ENCODE data around the gene KYNU. TPM values are rescaled to one million over a fixed set of nuclear protein-coding genes. Genes with fewer than 3 reads are reported as not detected.
"Not testable (repeated sequence)": the region's sequence is repeated elsewhere in the genome, so short reads cannot be mapped to it uniquely, and the experiment has no call there.

The KYNU gene
- total RNA-seq, 1 donor from 2014 or later: not detected

DNA sequence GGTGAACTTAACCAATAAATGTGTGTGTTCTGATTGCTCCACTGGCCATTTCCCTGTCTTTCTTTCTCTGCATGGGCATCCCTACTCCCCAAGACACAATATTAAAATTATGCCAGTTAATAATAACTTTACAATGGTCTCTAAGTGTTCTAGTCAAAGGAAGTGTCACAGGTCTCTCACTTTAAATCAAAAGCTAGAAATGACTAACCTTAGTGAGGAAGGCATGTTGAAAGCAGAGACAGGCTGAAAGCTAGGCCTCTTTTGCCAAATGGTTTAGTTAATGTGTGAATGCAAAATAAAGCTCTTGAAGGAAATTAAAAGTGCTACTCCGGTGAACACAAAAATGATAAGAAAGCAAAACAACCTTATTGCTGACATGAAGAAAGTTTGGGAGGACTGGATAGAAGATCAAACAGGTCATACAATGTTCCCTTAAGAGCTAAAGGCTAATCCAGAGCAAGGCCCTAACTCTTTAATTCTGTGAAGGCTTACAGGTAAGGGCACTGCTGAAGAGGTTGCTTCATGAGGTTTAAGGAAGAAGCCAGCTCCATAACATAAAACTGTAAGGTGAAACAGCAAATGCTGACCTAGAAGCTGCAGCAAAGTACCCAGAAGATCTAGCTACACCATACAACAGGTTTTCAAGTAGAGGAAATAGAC lies 207.8 kb downstream of the KYNU start:
- TF ChIP-seq, protein P1, sequence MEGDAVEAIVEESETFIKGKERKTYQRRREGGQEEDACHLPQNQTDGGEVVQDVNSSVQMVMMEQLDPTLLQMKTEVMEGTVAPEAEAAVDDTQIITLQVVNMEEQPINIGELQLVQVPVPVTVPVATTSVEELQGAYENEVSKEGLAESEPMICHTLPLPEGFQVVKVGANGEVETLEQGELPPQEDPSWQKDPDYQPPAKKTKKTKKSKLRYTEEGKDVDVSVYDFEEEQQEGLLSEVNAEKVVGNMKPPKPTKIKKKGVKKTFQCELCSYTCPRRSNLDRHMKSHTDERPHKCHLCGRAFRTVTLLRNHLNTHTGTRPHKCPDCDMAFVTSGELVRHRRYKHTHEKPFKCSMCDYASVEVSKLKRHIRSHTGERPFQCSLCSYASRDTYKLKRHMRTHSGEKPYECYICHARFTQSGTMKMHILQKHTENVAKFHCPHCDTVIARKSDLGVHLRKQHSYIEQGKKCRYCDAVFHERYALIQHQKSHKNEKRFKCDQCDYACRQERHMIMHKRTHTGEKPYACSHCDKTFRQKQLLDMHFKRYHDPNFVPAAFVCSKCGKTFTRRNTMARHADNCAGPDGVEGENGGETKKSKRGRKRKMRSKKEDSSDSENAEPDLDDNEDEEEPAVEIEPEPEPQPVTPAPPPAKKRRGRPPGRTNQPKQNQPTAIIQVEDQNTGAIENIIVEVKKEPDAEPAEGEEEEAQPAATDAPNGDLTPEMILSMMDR (IDR thresholded peaks at IDR 0.05; ENCODE audit: unreplicated experiment): no peak
- H3K36me3 Mint-ChIP-seq (ENCODE audit: insufficient read depth): no peaks in the 10 kb centered on the region
- H3K4me1 Mint-ChIP-seq (ENCODE audit: low read depth): no peaks in the 10 kb centered on the region
- no peaks in the 10 kb centered on the region for H3K27me3 Mint-ChIP-seq
- H3K9me3 Mint-ChIP-seq (ENCODE audit: low read depth): no peaks in the 10 kb centered on the region
- H3K4me3 Mint-ChIP-seq (ENCODE audit: low read depth): no peak overlapping the region
- DNase-seq (ENCODE audit: low spot score, unreplicated experiment): no peak
- H3K27ac Mint-ChIP-seq: no peak overlapping the region

DNA sequence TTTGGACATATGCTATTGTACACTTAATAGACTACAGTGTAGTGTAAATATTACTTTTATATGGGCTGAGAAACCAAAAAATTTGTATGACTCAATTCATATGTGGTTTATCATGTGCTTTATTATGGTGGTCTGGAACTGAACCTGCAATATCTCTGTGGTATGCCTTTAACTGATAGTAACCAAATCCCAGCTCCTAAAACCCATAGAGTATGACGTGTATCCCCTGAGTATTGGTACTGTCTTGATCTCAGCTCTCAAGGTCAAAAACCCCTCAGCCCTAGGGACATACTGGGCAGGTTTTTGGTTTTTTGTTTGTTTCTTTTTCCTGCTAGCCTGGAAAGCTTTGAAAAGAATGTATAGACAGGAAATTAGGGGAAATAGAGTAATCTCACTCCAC lies 209.6 kb downstream of the KYNU start:
- H3K4me3 Mint-ChIP-seq (ENCODE audit: low read depth): no peak overlapping the region
- H3K9me3 Mint-ChIP-seq (ENCODE audit: low read depth): no peaks in the 10 kb centered on the region

DNA sequence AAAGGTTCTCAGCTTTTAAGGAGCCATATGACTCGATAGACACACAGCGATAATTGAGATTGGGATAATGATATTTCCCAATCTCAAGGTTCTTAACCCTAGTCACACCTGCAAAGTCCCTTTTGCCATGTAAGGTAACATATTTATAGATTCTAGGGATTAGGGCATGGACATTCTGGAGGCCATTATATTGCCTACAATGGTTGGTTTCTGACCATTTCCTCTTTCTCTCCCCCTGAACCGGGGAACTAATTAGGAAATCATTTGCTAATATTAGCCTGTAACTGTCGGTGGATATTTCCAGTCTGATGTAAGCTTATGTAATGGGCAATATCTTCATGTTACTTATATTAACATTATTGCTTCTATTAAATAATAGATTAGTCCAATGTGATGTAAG lies 210.9 kb downstream of the KYNU start:
- no peaks in the 10 kb centered on the region for H3K27me3 Mint-ChIP-seq
- no peaks in the 10 kb centered on the region for H3K36me3 Mint-ChIP-seq (ENCODE audit: insufficient read depth)
- H3K27ac Mint-ChIP-seq: no peak overlapping the region

More for the DNA sequence above, 209.6 kb downstream of the KYNU start:
- H3K27me3 Mint-ChIP-seq: no peaks in the 10 kb centered on the region
- no peaks in the 10 kb centered on the region for H3K4me1 Mint-ChIP-seq (ENCODE audit: low read depth)
- no peaks in the 10 kb centered on the region for H3K36me3 Mint-ChIP-seq (ENCODE audit: insufficient read depth)
- DNase-seq (ENCODE audit: low spot score, unreplicated experiment): no peak
- H3K27ac Mint-ChIP-seq: no peak overlapping the region
- TF ChIP-seq, protein P1 (IDR thresholded peaks at IDR 0.05; ENCODE audit: unreplicated experiment): no peak

DNA sequence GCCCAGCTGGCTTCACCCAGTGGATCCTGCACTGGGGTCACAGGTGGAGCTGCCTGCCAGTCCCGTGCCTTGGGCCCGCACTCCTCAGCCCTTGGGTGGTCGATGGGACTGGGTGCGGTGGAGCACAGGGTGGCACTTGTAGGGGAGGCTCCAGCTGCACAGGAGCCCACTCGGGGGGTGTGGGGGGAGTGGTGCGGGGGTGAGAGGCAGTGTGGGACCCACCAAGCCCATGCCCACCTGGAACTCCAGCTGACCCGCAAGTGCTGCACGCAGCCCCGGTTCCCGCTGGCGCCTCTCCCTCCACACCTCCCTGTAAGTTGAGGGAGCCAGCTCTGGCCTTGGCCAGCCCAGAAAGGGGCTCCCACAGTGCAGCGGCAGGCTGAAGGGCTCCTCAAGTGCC lies 212.1 kb downstream of the KYNU start:
- DNase-seq (ENCODE audit: low spot score, unreplicated experiment); H3K36me3 Mint-ChIP-seq (ENCODE audit: insufficient read depth); H3K4me1 Mint-ChIP-seq (ENCODE audit: low read depth); H3K9me3 Mint-ChIP-seq (ENCODE audit: low read depth); H3K27me3 Mint-ChIP-seq; H3K4me3 Mint-ChIP-seq (ENCODE audit: low read depth); H3K27ac Mint-ChIP-seq: not testable (repeated sequence)

More for the DNA sequence above, 210.9 kb downstream of the KYNU start:
- no peak for DNase-seq (ENCODE audit: low spot score, unreplicated experiment)
- Mint-ChIP-seq H3K9me3 (ENCODE audit: low read depth) (no peaks in the 10 kb centered on the region), H3K4me1 (ENCODE audit: low read depth) (no peaks in the 10 kb centered on the region), H3K4me3 (ENCODE audit: low read depth) (no peak overlapping the region)
- TF ChIP-seq, protein P1 (IDR thresholded peaks at IDR 0.05; ENCODE audit: unreplicated experiment): no peak
